MM.1S (cell line): ENCODE results near the gene TFRC.

Experiments
- EZH2 ChIP-seq: fragments of 300-600 bp; sonication (generic); optimal IDR thresholded peaks from 2 replicates; pipeline ENCODE3; 2017; ENCODE audit warnings: low read depth, mild to moderate bottlenecking, antibody characterized with exemption, low read length, mixed read lengths
- EZH2phosphoT487 ChIP-seq: fragments of 300-600 bp; sonication (generic); IDR thresholded peaks from 2 replicates; pipeline ENCODE4 v1.6.1; 2018; ENCODE audit warnings: antibody characterized with exemption, low read length
- TF ChIP-seq, protein P1 (sequence below): fragments of 300-600 bp; sonication (generic); IDR thresholded peaks from 2 replicates; pipeline ENCODE4 v1.5.1; 2016; ENCODE audit warnings: antibody characterized with exemption, low read length, mixed read lengths

DNA sequence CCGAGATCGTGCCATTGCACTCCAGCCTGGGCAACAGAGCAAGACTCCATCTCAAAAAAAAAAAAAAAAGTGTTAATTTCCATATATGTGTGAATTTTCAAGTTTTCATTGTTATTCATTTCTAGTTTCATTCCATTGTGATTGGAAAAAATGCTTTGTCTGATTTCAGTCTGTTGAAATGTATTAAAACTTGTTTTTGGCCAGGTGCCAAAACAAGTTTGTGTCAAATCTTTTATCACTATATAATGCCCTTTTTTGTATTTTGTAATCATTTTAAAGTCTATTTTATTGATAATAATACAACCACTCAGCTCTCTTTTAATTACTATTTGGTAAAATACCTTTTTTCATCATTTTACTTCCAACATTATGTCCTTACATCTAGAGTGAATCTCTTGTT lies 42.5 kb downstream of the TFRC start:
- TF ChIP-seq, protein P1, sequence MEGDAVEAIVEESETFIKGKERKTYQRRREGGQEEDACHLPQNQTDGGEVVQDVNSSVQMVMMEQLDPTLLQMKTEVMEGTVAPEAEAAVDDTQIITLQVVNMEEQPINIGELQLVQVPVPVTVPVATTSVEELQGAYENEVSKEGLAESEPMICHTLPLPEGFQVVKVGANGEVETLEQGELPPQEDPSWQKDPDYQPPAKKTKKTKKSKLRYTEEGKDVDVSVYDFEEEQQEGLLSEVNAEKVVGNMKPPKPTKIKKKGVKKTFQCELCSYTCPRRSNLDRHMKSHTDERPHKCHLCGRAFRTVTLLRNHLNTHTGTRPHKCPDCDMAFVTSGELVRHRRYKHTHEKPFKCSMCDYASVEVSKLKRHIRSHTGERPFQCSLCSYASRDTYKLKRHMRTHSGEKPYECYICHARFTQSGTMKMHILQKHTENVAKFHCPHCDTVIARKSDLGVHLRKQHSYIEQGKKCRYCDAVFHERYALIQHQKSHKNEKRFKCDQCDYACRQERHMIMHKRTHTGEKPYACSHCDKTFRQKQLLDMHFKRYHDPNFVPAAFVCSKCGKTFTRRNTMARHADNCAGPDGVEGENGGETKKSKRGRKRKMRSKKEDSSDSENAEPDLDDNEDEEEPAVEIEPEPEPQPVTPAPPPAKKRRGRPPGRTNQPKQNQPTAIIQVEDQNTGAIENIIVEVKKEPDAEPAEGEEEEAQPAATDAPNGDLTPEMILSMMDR: no peak
- TF ChIP-seq EZH2phosphoT487 (no peak), EZH2 (no peak)
